Measurements from ENCODE around the gene MTTP.

DNA sequence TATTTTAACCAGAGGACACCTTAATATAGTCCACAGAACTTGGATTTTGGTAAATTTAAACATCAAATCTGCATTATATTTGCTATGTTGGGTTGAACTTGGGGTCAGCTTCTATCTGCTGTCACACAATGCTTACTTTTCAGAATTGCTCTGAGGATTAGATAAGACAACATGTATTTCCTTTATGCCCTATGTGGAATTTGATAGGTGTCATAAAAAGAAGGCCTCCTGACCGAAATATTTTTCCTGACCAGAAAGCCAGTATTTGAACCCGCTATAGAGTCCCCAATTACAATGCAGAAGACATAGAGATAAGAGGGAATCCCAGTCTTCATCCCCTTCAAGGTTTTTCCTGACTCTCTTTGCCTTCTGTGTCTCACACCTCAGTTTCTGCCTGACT, 4.1 kb downstream of the MTTP start:
- TF ChIP-seq, protein P1, sequence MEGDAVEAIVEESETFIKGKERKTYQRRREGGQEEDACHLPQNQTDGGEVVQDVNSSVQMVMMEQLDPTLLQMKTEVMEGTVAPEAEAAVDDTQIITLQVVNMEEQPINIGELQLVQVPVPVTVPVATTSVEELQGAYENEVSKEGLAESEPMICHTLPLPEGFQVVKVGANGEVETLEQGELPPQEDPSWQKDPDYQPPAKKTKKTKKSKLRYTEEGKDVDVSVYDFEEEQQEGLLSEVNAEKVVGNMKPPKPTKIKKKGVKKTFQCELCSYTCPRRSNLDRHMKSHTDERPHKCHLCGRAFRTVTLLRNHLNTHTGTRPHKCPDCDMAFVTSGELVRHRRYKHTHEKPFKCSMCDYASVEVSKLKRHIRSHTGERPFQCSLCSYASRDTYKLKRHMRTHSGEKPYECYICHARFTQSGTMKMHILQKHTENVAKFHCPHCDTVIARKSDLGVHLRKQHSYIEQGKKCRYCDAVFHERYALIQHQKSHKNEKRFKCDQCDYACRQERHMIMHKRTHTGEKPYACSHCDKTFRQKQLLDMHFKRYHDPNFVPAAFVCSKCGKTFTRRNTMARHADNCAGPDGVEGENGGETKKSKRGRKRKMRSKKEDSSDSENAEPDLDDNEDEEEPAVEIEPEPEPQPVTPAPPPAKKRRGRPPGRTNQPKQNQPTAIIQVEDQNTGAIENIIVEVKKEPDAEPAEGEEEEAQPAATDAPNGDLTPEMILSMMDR (IDR thresholded peaks at IDR 0.05): no peak
- TF ChIP-seq ZFX (IDR thresholded peaks at IDR 0.05; ENCODE audit: borderline replicate concordance): no peak
